ENCODE results near the gene CENPM.
A peak's percentile ranks its signal among the peaks of the same experiment; 100 is the strongest.
"Not testable (repeated sequence)": the region's sequence is repeated elsewhere in the genome, so short reads cannot be mapped to it uniquely, and the experiment has no call there.

Gene CENPM

GRCh38 chr22:41969110-41969646, 22.2 kb upstream of the CENPM start, which contains the start of gene SEPTIN3:
Gene SEPTIN3, plus strand, starts transcription at chr22:41969443. Its CDS starts 2,050 bp downstream, at chr22:41971493.
- intact Hi-C loops (cut with DNase I): loop anchor here (10.0 kb wide), 1 partner anchor 106 kb away; the partner anchor contains the start of genes NAGA, PHETA2 and SMDT1
- DNase-seq: no peak

GRCh38 chr22:41968601-41969000, 21.6 kb upstream of the CENPM start:
- intact Hi-C loops (cut with DNase I): loop anchor here (10.0 kb wide), 1 partner anchor 106 kb away; the partner anchor contains the start of genes NAGA, PHETA2 and SMDT1
- no peak for DNase-seq

GRCh38 chr22:41966607-41967240, 19.8 kb upstream of the CENPM start:
- intact Hi-C loops (cut with DNase I): loop anchor here (10.0 kb wide), 1 partner anchor 108 kb away; the partner anchor contains the start of genes NAGA, PHETA2 and SMDT1
- DNase-seq: peak in 29 of 42 donors; percentile 17 to 83 (median 60)

- intact Hi-C loops (cut with DNase I): loop anchor here (10.0 kb wide), 1 partner anchor 109 kb away; the partner anchor contains the start of genes NAGA, PHETA2 and SMDT1
Observed at GRCh38 chr22:41966225-41966606, 19.3 kb upstream of the CENPM start.

GRCh38 chr22:41964112-41964491, 17.1 kb upstream of the CENPM start:
- no peak for DNase-seq
- intact Hi-C loops (cut with DNase I): loop anchor here (10.0 kb wide), 1 partner anchor 111 kb away; the partner anchor contains the start of genes NAGA, PHETA2 and SMDT1

More at GRCh38 chr22:41966225-41966606, 19.3 kb upstream of the CENPM start:
- DNase-seq: no peak

GRCh38 chr22:41963453-41964111, 16.6 kb upstream of the CENPM start:
- intact Hi-C loops (cut with DNase I): loop anchor here (10.0 kb wide), 1 partner anchor 111 kb away; the partner anchor contains the start of genes NAGA, PHETA2 and SMDT1
- peak in 26 of 42 donors; percentile 30 to 84 (median 64) for DNase-seq

GRCh38 chr22:41957941-41958556, 11.1 kb upstream of the CENPM start:
- intact Hi-C loops (cut with DNase I): no loop called here
- DNase-seq: no peak

- peak in 8 of 42 donors; percentile 32 to 64 (median 44) for DNase-seq
- intact Hi-C loops (cut with DNase I): no loop called here
Observed at GRCh38 chr22:41952713-41953112, 5.8 kb upstream of the CENPM start.

GRCh38 chr22:41951898-41952474, 5.0 kb upstream of the CENPM start, which contains the start of gene SMIM45:
Gene SMIM45, plus strand, starts transcription at chr22:41952150.
- peak; percentile 74 to 99 (median 92) for DNase-seq
- intact Hi-C loops (cut with DNase I): no loop called here

- intact Hi-C loops (cut with DNase I): no loop called here
- no peak for DNase-seq
Observed at GRCh38 chr22:41949297-41949965, 2.5 kb upstream of the CENPM start.

- DNase-seq; intact Hi-C loops (cut with DNase I): not testable (repeated sequence)
Observed at GRCh38 chr22:41948928-41949296, 2.0 kb upstream of the CENPM start.

GRCh38 chr22:41948142-41948541, 1.2 kb upstream of the CENPM start:
- intact Hi-C loops (cut with DNase I): no loop called here
- DNase-seq: no peak

- DNase-seq: no peak
- intact Hi-C loops (cut with DNase I): no loop called here
Observed at GRCh38 chr22:41947424-41948080, 600 bp upstream of the CENPM start.

GRCh38 chr22:41943661-41944209, 3.2 kb downstream of the CENPM start:
- DNase-seq: peak in 2 of 42 donors; percentile 29 to 48
- intact Hi-C loops (cut with DNase I): no loop called here

GRCh38 chr22:41940832-41941765, 5.9 kb downstream of the CENPM start:
- intact Hi-C loops (cut with DNase I): loop anchor here (2.0 kb wide), 2 partner anchors 108 to 244 kb away; partner anchors contain the start of gene SREBF2

More at GRCh38 chr22:41940832-41941765, 5.9 kb downstream of the CENPM start:
- peak; percentile 78 to 96 (median 90) for DNase-seq

Measured in head of caudate nucleus (tissue), 42 donors.